GM18511 (cell line): Measurements from ENCODE around the gene C20orf204.
"Not testable (repeated sequence)": the region's sequence is repeated elsewhere in the genome, so short reads cannot be mapped to it uniquely, and the experiment has no call there.

Experiments used
- ATAC-seq: cut with Tn5 transposase; IDR thresholded peaks from one replicate; pipeline ENCODE4 v1.9.1; 2021; ENCODE audit warnings: mild to moderate bottlenecking, moderate library complexity; ENCODE audit not compliant: unreplicated experiment

Gene C20orf204

GRCh38 chr20:64082126-64082731 is 46.2 kb downstream of the C20orf204 start:
- no peak for ATAC-seq

GRCh38 chr20:64082820-64083377 is 46.9 kb downstream of the C20orf204 start:
- no peak for ATAC-seq

- ATAC-seq = no peak
These were observed 47.4 kb downstream of the C20orf204 start for GRCh38 chr20:64083378-64083803.

- no peak for ATAC-seq
These were observed 48.1 kb downstream of the C20orf204 start, which contains the start of gene LKAAEAR1 for GRCh38 chr20:64083804-64084684. Gene LKAAEAR1 (minus strand): TSS chr20:64084398. CDS start chr20:64084219, 179 bp downstream.

GRCh38 chr20:64084685-64085152 is 48.7 kb downstream of the C20orf204 start:
- no peak for ATAC-seq

- ATAC-seq = no peak
These were observed 50.8 kb downstream of the C20orf204 start for GRCh38 chr20:64086801-64087200.

- ATAC-seq = not testable (repeated sequence)
These were observed 51.3 kb downstream of the C20orf204 start for GRCh38 chr20:64087226-64087825.

- ATAC-seq = not testable (repeated sequence)
These were observed 52.6 kb downstream of the C20orf204 start for GRCh38 chr20:64088586-64088985.
